Small intestine (tissue), 7 donors: ENCODE measurements around the gene PSMD10. TPM values are rescaled to one million over a fixed set of nuclear protein-coding genes. Genes with fewer than 3 reads are reported as not detected.

Experiments used
- DNase-seq, 2 donors: peaks; one replicate each; pipeline versions ENCODE4 v3.0.0 to v3.0.0-alpha.2; 2013
- FAIRE-seq: peaks from 2 replicates; lab custom pipeline; 2012; peaks lifted over from hg19 to GRCh38; lab: Jason Lieb, UNC
- H3K27ac ChIP-seq, 3 donors: one replicate each; pipeline ENCODE4 v1.5.1; 2013; ENCODE audit warnings: low read length in 2 of 3, mild to moderate bottlenecking in 2 of 3, control low read depth in 1 of 3, inconsistent platforms in 1 of 3, low read depth in 1 of 3, moderate library complexity in 1 of 3
- H3K27me3 ChIP-seq, 3 donors: one replicate each; pipeline ENCODE4 v1.6.1; 2013; ENCODE audit warnings: low read length in 3 of 3, inconsistent platforms in 1 of 3; ENCODE audit not compliant: control insufficient read depth in 3 of 3, insufficient read depth in 3 of 3
- H3K36me3 ChIP-seq, 3 donors: one replicate each; pipeline ENCODE4 v1.6.1; 2013; ENCODE audit warnings: low read length in 3 of 3, inconsistent platforms in 1 of 3, low read depth in 1 of 3, mild to moderate bottlenecking in 1 of 3, moderate library complexity in 1 of 3; ENCODE audit not compliant: control insufficient read depth in 3 of 3, insufficient read depth in 2 of 3
- H3K4me1 ChIP-seq, 3 donors: one replicate each; pipeline ENCODE4 v1.6.1; 2013; ENCODE audit warnings: low read length in 2 of 3, inconsistent platforms in 1 of 3, low read depth in 1 of 3, mild to moderate bottlenecking in 1 of 3, moderate library complexity in 1 of 3; ENCODE audit not compliant: control insufficient read depth in 3 of 3, insufficient read depth in 2 of 3
- H3K4me3 ChIP-seq, 3 donors: one replicate each; pipeline ENCODE4 v1.5.1; 2013; ENCODE audit warnings: low read length in 3 of 3, control low read depth in 1 of 3, inconsistent platforms in 1 of 3, low read depth in 1 of 3, mild to moderate bottlenecking in 1 of 3, moderate library complexity in 1 of 3
- H3K9me3 ChIP-seq, 2 donors: one replicate each; pipeline ENCODE4 v1.6.1; 2013; ENCODE audit warnings: low read depth in 1 of 2, low read length in 1 of 2; ENCODE audit not compliant: control insufficient read depth in 2 of 2, insufficient read depth in 1 of 2
- WGBS, 3 donors: extraction: QIAGEN DNeasy Blood & Tissue Kit; methylation state at CpG; one replicate each; pipeline ENCODE4 v1.1.7; 2013; 5-methylcytosine and 5-hydroxymethylcytosine counted together
- polyA plus RNA-seq, 4 donors: library from polyadenylated mRNA; stranded (reverse) in 3 of 4; unstranded in 1 of 4; fragments of 200-250 nt in 3 of 4; fragments of 120-200 nt in 1 of 4; gene quantifications; one replicate each; pipeline versions ENCODE4 v1.2.1 to v1.2.3, GENCODE V29; 2013
- donor health status: healthy with polysubstance abuse.
- donor health status: control.
- donor health status: control.
- donor health status: Bipolar disorder and iron deficiency.
- donor health status: healthy.

PSMD10 gene
- polyA plus RNA-seq, 4 donors: 27.3 to 63.1 (median 45.1) TPM

GRCh38 chrX:108070891-108071290, 20.5 kb downstream of the PSMD10 start:
- DNase-seq (no peak), FAIRE-seq (no peak)
- H3K36me3 ChIP-seq: no peaks in the 10 kb centered on the region
- no peaks in the 10 kb centered on the region for H3K9me3 ChIP-seq
- H3K4me1 ChIP-seq: no peaks in the 10 kb centered on the region
- H3K4me3 ChIP-seq: no peak overlapping the region
- H3K27me3 ChIP-seq: no peaks in the 10 kb centered on the region
- WGBS, 3 donors: 33 to 79% (median 50%) methylated on average over 4 of the region's 4 CpGs
- no peak overlapping the region for H3K27ac ChIP-seq

- DNase-seq: no peak
- FAIRE-seq: no peak
These were observed 23.2 kb downstream of the PSMD10 start for GRCh38 chrX:108068121-108068520.

GRCh38 chrX:108064613-108065012, 26.7 kb downstream of the PSMD10 start:
- Histone ChIP-seq H3K9me3 (no peaks in the 10 kb centered on the region), H3K4me1 (no peaks in the 10 kb centered on the region), H3K4me3 (no peak overlapping the region), H3K27ac (no peak overlapping the region), H3K27me3 (no peaks in the 10 kb centered on the region), H3K36me3 (no peaks in the 10 kb centered on the region)
- 60 to 80% (median 73%) methylated on average over 2 of the region's 2 CpGs for WGBS, 3 donors
- FAIRE-seq (no peak), DNase-seq (no peak)

More at GRCh38 chrX:108068121-108068520, 23.2 kb downstream of the PSMD10 start:
- no peaks in the 10 kb centered on the region for H3K4me1 ChIP-seq
- H3K27ac ChIP-seq: no peak overlapping the region
- no peak overlapping the region for H3K4me3 ChIP-seq
- H3K36me3 ChIP-seq: no peaks in the 10 kb centered on the region
- H3K27me3 ChIP-seq: no peaks in the 10 kb centered on the region
- no peaks in the 10 kb centered on the region for H3K9me3 ChIP-seq
- WGBS, 3 donors: 25 to 52% (median 25%) methylated on average over 1 of the region's 1 CpG

GRCh38 chrX:108064001-108064400, 27.3 kb downstream of the PSMD10 start:
- no peaks in the 10 kb centered on the region for H3K36me3 ChIP-seq
- no peaks in the 10 kb centered on the region for H3K9me3 ChIP-seq
- no peaks in the 10 kb centered on the region for H3K27me3 ChIP-seq
- H3K4me1 ChIP-seq: no peaks in the 10 kb centered on the region
- WGBS, 3 donors: 57 to 88% (median 63%) methylated on average over 1 of the region's 1 CpG
- FAIRE-seq: no peak
- H3K27ac ChIP-seq: no peak overlapping the region
- H3K4me3 ChIP-seq: no peak overlapping the region
- no peak for DNase-seq

- 74 to 88% (median 86%) methylated on average over 1 of the region's 1 CpG for WGBS, 3 donors
- H3K27me3 ChIP-seq: no peaks in the 10 kb centered on the region
- H3K9me3 ChIP-seq: no peaks in the 10 kb centered on the region
- H3K4me1 ChIP-seq: no peaks in the 10 kb centered on the region
- no peak for DNase-seq
- H3K27ac ChIP-seq: no peak overlapping the region
- FAIRE-seq: no peak
- no peaks in the 10 kb centered on the region for H3K36me3 ChIP-seq
- H3K4me3 ChIP-seq: no peak overlapping the region
These were observed 31.5 kb downstream of the PSMD10 start for GRCh38 chrX:108059801-108060200.

- Histone ChIP-seq H3K4me1 (no peaks in the 10 kb centered on the region), H3K27me3 (no peaks in the 10 kb centered on the region), H3K9me3 (no peaks in the 10 kb centered on the region), H3K4me3 (no peak overlapping the region), H3K36me3 (no peaks in the 10 kb centered on the region), H3K27ac (no peak overlapping the region)
- FAIRE-seq (no peak), DNase-seq (no peak)
These were observed 35.8 kb downstream of the PSMD10 start for GRCh38 chrX:108055546-108055945.

- H3K9me3 ChIP-seq: no peaks in the 10 kb centered on the region
- no peak for FAIRE-seq
These were observed 38.1 kb downstream of the PSMD10 start for GRCh38 chrX:108053218-108053617.

GRCh38 chrX:108049649-108050048, 41.7 kb downstream of the PSMD10 start:
- FAIRE-seq (no peak), DNase-seq (no peak)
- Histone ChIP-seq H3K4me1 (no peaks in the 10 kb centered on the region), H3K4me3 (no peak overlapping the region), H3K9me3 (no peaks in the 10 kb centered on the region), H3K36me3 (no peaks in the 10 kb centered on the region), H3K27ac (no peak overlapping the region), H3K27me3 (no peaks in the 10 kb centered on the region)
- 52 to 84% (median 53%) methylated on average over 1 of the region's 1 CpG for WGBS, 3 donors

More at GRCh38 chrX:108053218-108053617, 38.1 kb downstream of the PSMD10 start:
- no peak overlapping the region for H3K27ac ChIP-seq
- H3K36me3 ChIP-seq: no peaks in the 10 kb centered on the region
- DNase-seq: no peak
- no peaks in the 10 kb centered on the region for H3K4me1 ChIP-seq
- H3K4me3 ChIP-seq: no peak overlapping the region
- H3K27me3 ChIP-seq: no peaks in the 10 kb centered on the region

- FAIRE-seq: no peak
- no peak for DNase-seq
- Histone ChIP-seq H3K27ac (no peak within 1 kb of the TSS), H3K27me3 (no peaks in the 10 kb centered on the region), H3K4me1 (no peaks in the 10 kb centered on the region), H3K36me3 (no peaks in the 10 kb centered on the region), H3K4me3 (no peak within 1 kb of the TSS), H3K9me3 (no peaks in the 10 kb centered on the region)
- 38 to 58% (median 50%) methylated on average over 10 of the region's 10 CpGs for WGBS, 3 donors
These were observed 46.6 kb downstream of the PSMD10 start, which contains the start of gene VSIG1 for GRCh38 chrX:108044554-108045256. TSS of gene VSIG1 (plus strand) at chrX:108045065. CDS start at chrX:108045131, 66 bp downstream.
